Measurements from ENCODE around the gene MYLK.
A peak's percentile ranks its signal among the peaks of the same experiment; 100 is the strongest.
"Not testable (repeated sequence)": the region's sequence is repeated elsewhere in the genome, so short reads cannot be mapped to it uniquely, and the experiment has no call there.

The MYLK gene

GRCh38 chr3:123722021-123722420 is 162.1 kb downstream of the MYLK start:
- H3K4me3 ChIP-seq (ENCODE audit: low read length) = no peak overlapping the region
- no peak for TF ChIP-seq CTCF (conservative IDR thresholded peaks at IDR 0.05; ENCODE audit: low read length)
- DNase-seq (ENCODE audit: low read depth) = no peak

GRCh38 chr3:123721095-123721689 is 162.9 kb downstream of the MYLK start:
- not testable (repeated sequence) for DNase-seq (ENCODE audit: low read depth); H3K4me3 ChIP-seq (ENCODE audit: low read length)

DNA sequence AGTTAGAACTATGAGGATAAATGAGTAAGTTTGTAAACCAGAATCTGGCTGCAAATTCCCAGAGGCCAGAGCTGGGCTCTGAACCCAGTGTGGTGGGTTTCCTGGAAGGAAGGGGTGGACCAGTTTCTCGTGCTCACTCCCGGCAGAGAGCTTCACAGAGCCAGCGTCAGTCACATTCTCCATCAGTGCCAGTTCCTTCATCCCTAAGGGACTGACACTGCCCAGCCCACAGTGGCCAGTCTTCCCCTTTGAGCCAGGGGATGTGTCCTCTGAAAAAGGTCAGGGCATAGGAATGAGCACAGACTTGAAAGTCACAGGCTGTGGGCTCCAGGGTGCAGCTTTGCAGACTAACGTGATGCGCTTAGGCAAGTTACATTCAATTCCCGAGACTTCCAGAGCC is 163.5 kb downstream of the MYLK start:
- DNase-seq (ENCODE audit: low read depth) = no peak
- H3K4me3 ChIP-seq (ENCODE audit: low read length) = no peak overlapping the region
- TF ChIP-seq CTCF (conservative IDR thresholded peaks at IDR 0.05; ENCODE audit: low read length) = no peak

- no peak overlapping the region for H3K4me3 ChIP-seq (ENCODE audit: low read length)
- no peak for DNase-seq (ENCODE audit: low read depth)
- TF ChIP-seq CTCF (conservative IDR thresholded peaks at IDR 0.05; ENCODE audit: low read length) = no peak
These were observed 164.2 kb downstream of the MYLK start for GRCh38 chr3:123719862-123720453.

DNA sequence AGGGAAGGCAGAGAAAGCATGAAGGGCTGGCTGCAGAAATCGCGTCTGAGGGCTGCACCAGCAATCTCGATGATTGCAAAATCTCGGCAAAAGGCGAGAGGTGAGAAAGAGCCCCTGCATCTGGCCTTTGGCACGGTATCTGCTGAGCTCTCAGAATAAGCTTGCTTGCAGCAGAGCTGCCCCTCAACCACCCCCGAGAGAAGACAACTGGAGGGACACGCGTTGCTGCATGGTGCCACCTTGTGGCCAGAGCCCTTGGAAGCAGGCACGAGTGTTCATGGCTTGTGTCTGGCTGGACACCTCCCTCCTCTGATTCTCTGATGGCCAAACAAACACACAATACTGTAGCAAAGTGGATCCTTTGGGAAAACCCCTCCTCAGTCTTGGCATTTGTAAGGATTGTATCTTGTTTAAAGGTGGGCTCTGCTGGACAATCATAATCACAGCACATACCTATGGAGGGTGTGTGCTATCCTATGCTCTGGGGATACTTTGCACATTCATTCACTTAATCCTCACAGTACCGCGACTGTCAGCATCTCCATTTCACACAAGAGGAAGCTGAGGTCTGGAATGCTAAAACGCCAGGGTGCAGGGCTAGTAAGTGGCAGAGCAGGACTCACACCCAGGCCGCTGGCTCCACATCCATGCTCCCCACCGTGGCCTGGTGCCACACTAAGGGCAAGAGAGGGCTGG is 164.9 kb downstream of the MYLK start:
- H3K4me3 ChIP-seq (ENCODE audit: low read length) = not testable (repeated sequence)
- TF ChIP-seq CTCF (conservative IDR thresholded peaks at IDR 0.05; ENCODE audit: low read length) = peak; percentile 75
- peak; percentile 75 for DNase-seq (ENCODE audit: low read depth)

GRCh38 chr3:123718108-123718507 is 166.0 kb downstream of the MYLK start:
- no peak for TF ChIP-seq CTCF (conservative IDR thresholded peaks at IDR 0.05; ENCODE audit: low read length)
- H3K4me3 ChIP-seq (ENCODE audit: low read length) = no peak overlapping the region
- DNase-seq (ENCODE audit: low read depth) = no peak

GRCh38 chr3:123717451-123717850 is 166.7 kb downstream of the MYLK start:
- not testable (repeated sequence) for H3K4me3 ChIP-seq (ENCODE audit: low read length)
- DNase-seq (ENCODE audit: low read depth) = peak; percentile 69

- no peak for TF ChIP-seq CTCF (conservative IDR thresholded peaks at IDR 0.05; ENCODE audit: low read length)
- DNase-seq (ENCODE audit: low read depth) = no peak
- no peak overlapping the region for H3K4me3 ChIP-seq (ENCODE audit: low read length)
These were observed 167.7 kb downstream of the MYLK start for GRCh38 chr3:123716411-123716810.

Measured in AG10803 (cell line).